ENCODE results near the gene DENND4B. TPM values are rescaled to one million over a fixed set of nuclear protein-coding genes. Genes with fewer than 3 reads are reported as not detected.

DENND4B gene
- total and polyA plus RNA-seq, 2 of the 4 experiments (the other 2 are of a cell fraction): 1.8 to 25.2 TPM

DNA sequence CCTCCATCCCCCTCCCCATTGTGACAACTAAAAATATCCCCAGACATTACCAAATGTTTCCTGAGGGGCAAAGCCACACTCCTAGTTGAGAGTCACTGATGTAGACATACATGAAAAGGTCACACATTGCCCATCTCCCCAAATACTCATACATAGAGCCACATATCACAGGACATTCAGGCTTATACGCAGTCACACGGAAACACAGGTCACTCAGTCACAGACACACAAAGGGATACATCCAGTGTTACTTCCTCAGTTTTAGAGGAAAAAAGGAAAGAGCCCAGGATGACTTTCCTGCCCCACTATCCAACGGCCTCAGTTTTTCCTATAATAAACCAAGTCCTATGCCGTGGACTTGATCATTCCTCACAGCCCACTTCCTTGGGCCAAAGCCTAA is 14.9 kb upstream of the DENND4B start:
- H3K4me2 ChIP-seq (ENCODE audit: low read depth, low read length): peak overlapping the region; percentile 92; the same call in 1 of the 2 replicates
- dilution Hi-C loops (cut with HindIII; ENCODE audit: low sequenced_read_pairs, unreplicated experiment): no loop called here
- H3K9me1 ChIP-seq (ENCODE audit: insufficient read depth, low read length): peaks cover 20% of the 10 kb centered on the region
- no peak overlapping the region for H3K18ac ChIP-seq (ENCODE audit: low read depth, low read length)
- peak overlapping the region; percentile 92; the same call in 1 of the 2 replicates for H3K9ac ChIP-seq (ENCODE audit: low read depth, low read length)
- WGBS, 2 experiments (ENCODE audit: extremely low coverage in 2 of 2, insufficient read length in 1 of 2): no CpG with 5 or more reads among the region's 4 CpGs
- peaks cover 22% of the 10 kb centered on the region for H4K20me1 ChIP-seq (ENCODE audit: insufficient read depth, low read length)
- no peak overlapping the region for H4K8ac ChIP-seq (ENCODE audit: low read depth in 2 of 2, low read length in 2 of 2)
- H2BK20ac ChIP-seq (ENCODE audit: low read depth, low read length): no peak overlapping the region
- TF ChIP-seq CHD1 (IDR thresholded peaks at IDR 0.05; ENCODE audit: low read depth, low read length): no peak
- TF ChIP-seq POLR2A (IDR thresholded peaks at IDR 0.05; ENCODE audit: low read depth, low read length): no peak
- TF ChIP-seq, protein P1, sequence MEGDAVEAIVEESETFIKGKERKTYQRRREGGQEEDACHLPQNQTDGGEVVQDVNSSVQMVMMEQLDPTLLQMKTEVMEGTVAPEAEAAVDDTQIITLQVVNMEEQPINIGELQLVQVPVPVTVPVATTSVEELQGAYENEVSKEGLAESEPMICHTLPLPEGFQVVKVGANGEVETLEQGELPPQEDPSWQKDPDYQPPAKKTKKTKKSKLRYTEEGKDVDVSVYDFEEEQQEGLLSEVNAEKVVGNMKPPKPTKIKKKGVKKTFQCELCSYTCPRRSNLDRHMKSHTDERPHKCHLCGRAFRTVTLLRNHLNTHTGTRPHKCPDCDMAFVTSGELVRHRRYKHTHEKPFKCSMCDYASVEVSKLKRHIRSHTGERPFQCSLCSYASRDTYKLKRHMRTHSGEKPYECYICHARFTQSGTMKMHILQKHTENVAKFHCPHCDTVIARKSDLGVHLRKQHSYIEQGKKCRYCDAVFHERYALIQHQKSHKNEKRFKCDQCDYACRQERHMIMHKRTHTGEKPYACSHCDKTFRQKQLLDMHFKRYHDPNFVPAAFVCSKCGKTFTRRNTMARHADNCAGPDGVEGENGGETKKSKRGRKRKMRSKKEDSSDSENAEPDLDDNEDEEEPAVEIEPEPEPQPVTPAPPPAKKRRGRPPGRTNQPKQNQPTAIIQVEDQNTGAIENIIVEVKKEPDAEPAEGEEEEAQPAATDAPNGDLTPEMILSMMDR (conservative IDR thresholded peaks at IDR 0.05; ENCODE audit: low read depth, low read length): no peak
- no peak for TF ChIP-seq FOS (IDR thresholded peaks at IDR 0.05; ENCODE audit: low read depth, low read length)
- no peak for TF ChIP-seq ELK1 (IDR thresholded peaks at IDR 0.05; ENCODE audit: borderline replicate concordance, low read depth, low read length)
- no peak for TF ChIP-seq MXI1 (IDR thresholded peaks at IDR 0.05; ENCODE audit: borderline replicate concordance, low read depth, low read length)
- no peak for TF ChIP-seq RFX5 (IDR thresholded peaks at IDR 0.05; ENCODE audit: low read depth, low read length)
- no peak for TF ChIP-seq MAZ (IDR thresholded peaks at IDR 0.05; ENCODE audit: borderline replicate concordance, low read depth, low read length)
- TF ChIP-seq BHLHE40 (IDR thresholded peaks at IDR 0.05; ENCODE audit: low read depth, low read length): no peak
- CTCF ChIA-PET: no interaction called here
- H4K5ac ChIP-seq (ENCODE audit: low read depth, low read length): no peak overlapping the region
- intact Hi-C loops (cut with micrococcal nuclease): no loop called here
- H2AK9ac ChIP-seq (replicated peaks; ENCODE audit: low read depth, low read length, poor library complexity): peak overlapping the region; percentile 88
- no peak overlapping the region for H2BK15ac ChIP-seq (ENCODE audit: low read depth, low read length)
- ATAC-seq (ENCODE audit: low read depth) (no peak), DNase-seq (no peak)
- peak overlapping the region; percentile 97; the same call in 1 of the 2 replicates for H3K14ac ChIP-seq (replicated peaks; ENCODE audit: low read depth, low read length)
- no peak overlapping the region for H2BK5ac ChIP-seq (ENCODE audit: low read depth, low read length, poor library complexity, severe bottlenecking)
- peaks cover 13% of the 10 kb centered on the region; the same call in 1 of the 2 replicates for H3K36me3 ChIP-seq (ENCODE audit: control insufficient read depth, insufficient read depth, low read length)
- POLR2A ChIA-PET (ENCODE audit: unreplicated experiment): no interaction called here
- H3K27me3 ChIP-seq (ENCODE audit: control insufficient read depth, insufficient read depth, low read length): no peaks in the 10 kb centered on the region
- H2AFZ ChIP-seq (replicated peaks; ENCODE audit: low read length, poor library complexity): no peak overlapping the region
- no peak overlapping the region for H3K27ac ChIP-seq (ENCODE audit: insufficient read depth, low read length)
- H3K9me3 ChIP-seq (ENCODE audit: control insufficient read depth, insufficient read depth, low read length): no peaks in the 10 kb centered on the region
- H4K91ac ChIP-seq (ENCODE audit: insufficient read depth, low read depth, low read length): no peak overlapping the region
- peaks cover 9 to 70% of the 10 kb centered on the region in 2 experiments for H3K79me1 ChIP-seq (ENCODE audit: low read depth in 1 of 2, low read length in 2 of 2)
- no TSS peak for BruUV-seq (replicated peaks)
- in situ Hi-C loops (cut with MboI; ENCODE audit: low sequenced_read_pairs): loop anchor here (25.0 kb wide), 1 partner anchor 424 kb away; the partner anchor contains the start of genes S100A3, S100A4, S100A5 and S100A6
- H3K4ac ChIP-seq (ENCODE audit: low read depth, low read length): 0 out of 2 replicates have a peak overlapping the region, but pooled peaks have one; percentile 36
- no peak overlapping the region for H2AK5ac ChIP-seq (ENCODE audit: low read depth, low read length)
- H3K4me1 ChIP-seq (ENCODE audit: control insufficient read depth, insufficient read depth, low read length): peaks cover 13% of the 10 kb centered on the region
- peak overlapping the region; percentile 98; the same call in 1 of the 2 replicates for H3K23ac ChIP-seq (ENCODE audit: low read depth, low read length)
- no peak overlapping the region for H3K4me3 ChIP-seq (ENCODE audit: insufficient read depth, low read depth, low read length)
- no peak overlapping the region for H3K56ac ChIP-seq (ENCODE audit: extremely low read depth, insufficient read depth, low read length)
- H2BK120ac ChIP-seq (ENCODE audit: low read depth, low read length): no peak overlapping the region
